Erythroblast (primary cell): Measurements from ENCODE around the gene NLRP6.

Experiments used
- DNase-seq, 2 experiments: peaks; one replicate each; lab custom pipeline; 2025; lab: John Stamatoyannopoulos, UW
- GATA1 ChIP-seq: IDR thresholded peaks from 2 replicates; pipeline ENCODE4 v1.6.1; 2011; ENCODE audit warnings: low read depth, mild to moderate bottlenecking, control low read depth, low read length, moderate library complexity
- POLR2A ChIP-seq: IDR thresholded peaks from 2 replicates; pipeline ENCODE4 v1.6.1; 2011; ENCODE audit warnings: mild to moderate bottlenecking, low read length

The NLRP6 gene

DNA sequence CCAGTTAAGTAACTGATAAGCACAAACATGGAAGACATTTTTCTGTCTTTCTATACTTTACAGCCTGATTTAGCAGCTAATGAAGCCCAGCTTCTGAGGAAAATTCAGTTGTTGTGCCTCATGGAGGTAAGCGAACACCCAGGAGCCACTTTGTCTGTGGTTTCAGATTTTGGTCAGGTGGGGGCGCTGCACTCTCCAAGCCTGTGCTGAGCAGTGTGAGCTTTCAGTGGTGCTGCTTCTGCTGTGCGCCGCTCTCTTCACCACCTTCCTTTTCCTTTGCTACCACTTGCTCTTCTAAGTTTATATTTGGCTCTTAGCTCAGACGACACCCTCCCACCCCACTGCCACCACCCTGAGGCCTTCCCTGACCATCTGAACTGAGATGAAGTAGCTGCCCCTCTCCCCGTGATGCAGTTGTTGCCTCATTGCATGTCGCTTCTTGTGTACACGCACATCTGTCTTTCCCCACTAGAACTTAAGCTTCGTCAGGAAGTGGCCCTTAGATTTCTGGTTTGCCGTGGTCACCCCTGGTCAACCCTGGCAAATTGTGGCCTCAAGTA, 27.4 kb upstream of the NLRP6 start:
- TF ChIP-seq POLR2A (no peak), GATA1 (no peak)
- DNase-seq = peak; percentile 64 to 75

GRCh38 chr11:251550-251949, 26.7 kb upstream of the NLRP6 start:
- no peak for TF ChIP-seq POLR2A
- no peak for TF ChIP-seq GATA1
- no peak for DNase-seq

- DNase-seq = no peak
Measured at GRCh38 chr11:252666-253065, 25.5 kb upstream of the NLRP6 start.

DNA sequence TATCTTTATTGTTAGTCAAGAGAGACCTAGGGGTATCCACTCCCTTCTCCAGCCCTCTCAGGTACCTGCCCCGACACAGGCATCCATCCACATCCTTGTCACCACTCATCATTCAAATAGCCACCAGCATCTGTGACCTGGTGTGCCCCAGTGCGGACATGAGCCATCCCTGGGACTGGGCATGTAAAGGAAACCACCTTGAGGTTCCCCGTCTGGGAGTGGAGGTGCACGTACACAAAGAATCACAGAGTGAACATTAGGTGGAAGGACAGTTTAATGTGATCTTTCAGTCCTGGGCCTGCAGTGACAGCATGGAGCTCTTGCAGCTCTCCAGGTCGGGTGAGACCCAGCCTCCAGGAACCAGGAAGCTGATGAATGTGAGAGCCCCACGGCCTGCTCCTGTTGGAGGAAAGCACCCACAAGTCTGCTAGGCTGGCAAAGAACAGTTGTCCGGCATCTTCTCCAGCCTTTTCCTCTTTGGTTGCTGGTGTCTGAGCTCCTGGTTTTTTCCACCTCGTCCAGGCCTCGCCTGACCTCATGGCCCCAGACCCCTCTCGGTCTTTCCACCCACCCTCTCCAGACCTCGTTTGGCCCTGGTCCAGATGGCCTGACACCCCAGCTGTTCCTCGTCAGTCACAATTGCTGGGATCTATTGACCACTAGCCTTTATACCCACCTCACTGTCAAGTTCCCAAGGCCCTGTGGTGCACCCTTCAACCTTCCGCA, 24.9 kb upstream of the NLRP6 start:
- no peak for DNase-seq
- TF ChIP-seq POLR2A (no peak), GATA1 (no peak)

More at GRCh38 chr11:252666-253065, 25.5 kb upstream of the NLRP6 start:
- TF ChIP-seq GATA1 (no peak), POLR2A (no peak)

- TF ChIP-seq GATA1 = no peak
- DNase-seq = no peak
Measured at GRCh38 chr11:253886-254270, 24.3 kb upstream of the NLRP6 start.

GRCh38 chr11:255176-255575, 23.0 kb upstream of the NLRP6 start:
- peak in 1 of 2 experiments; percentile 76 for DNase-seq
- TF ChIP-seq POLR2A (no peak), GATA1 (no peak)

- TF ChIP-seq GATA1 (no peak), POLR2A (no peak)
- DNase-seq = no peak
Measured at GRCh38 chr11:255816-256215, 22.4 kb upstream of the NLRP6 start.

DNA sequence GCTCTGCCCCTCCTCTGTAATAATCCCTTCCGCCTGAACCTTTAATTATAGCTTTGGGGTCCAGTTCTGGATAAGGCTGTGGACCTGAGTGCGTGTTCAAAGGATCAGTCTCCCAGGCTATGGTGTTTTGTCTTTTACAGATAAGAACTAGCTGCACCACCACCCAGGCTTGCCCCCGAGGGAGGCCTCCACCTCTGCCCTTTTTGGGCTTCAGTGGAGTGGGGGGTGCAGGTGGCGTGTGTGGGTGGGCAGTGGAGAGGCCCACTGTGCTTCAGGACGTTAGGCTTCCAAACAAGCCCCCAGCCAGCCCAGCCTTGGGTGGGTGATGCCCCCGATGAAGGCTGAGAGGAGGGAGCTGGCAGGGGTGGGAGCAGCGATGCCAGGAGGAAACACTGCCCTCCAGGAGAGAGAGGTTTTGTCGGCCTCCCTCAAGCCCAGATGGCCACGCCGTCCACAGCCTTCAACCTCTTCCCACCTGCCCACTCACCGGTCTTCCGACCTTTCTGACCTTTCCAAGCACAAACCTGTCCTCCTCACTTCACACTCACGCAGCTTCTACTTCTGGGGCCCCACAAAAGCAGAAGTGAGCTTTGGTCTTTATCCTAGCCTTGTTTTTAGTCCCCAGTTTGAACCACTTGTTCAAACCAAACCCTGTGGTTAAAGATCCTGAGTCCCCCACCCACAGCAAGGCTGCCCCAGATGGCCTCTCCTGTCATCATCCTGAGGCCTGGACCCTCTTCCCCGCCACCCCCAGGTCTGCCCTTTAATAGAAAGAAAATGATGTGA, 21.1 kb upstream of the NLRP6 start:
- TF ChIP-seq GATA1 (no peak), POLR2A (no peak)
- DNase-seq = peak in 1 of 2 experiments; percentile 29

GRCh38 chr11:257766-258493, 20.3 kb upstream of the NLRP6 start:
- TF ChIP-seq GATA1 (no peak), POLR2A (no peak)
- peak in 1 of 2 experiments; percentile 24 for DNase-seq

- TF ChIP-seq GATA1 (no peak), POLR2A (no peak)
- DNase-seq = no peak
Measured at GRCh38 chr11:259413-259812, 18.8 kb upstream of the NLRP6 start.

- TF ChIP-seq POLR2A (no peak), GATA1 (no peak)
- DNase-seq = no peak
Measured at GRCh38 chr11:261624-262023, 16.6 kb upstream of the NLRP6 start.

GRCh38 chr11:266676-267439, 11.3 kb upstream of the NLRP6 start:
- no peak for DNase-seq
- TF ChIP-seq GATA1 (no peak), POLR2A (no peak)

- TF ChIP-seq GATA1 (no peak), POLR2A (peak; percentile 10)
- DNase-seq = peak; percentile 64 to 74
Measured at GRCh38 chr11:267491-267994, 10.7 kb upstream of the NLRP6 start.

- DNase-seq = peak; percentile 86
Measured at GRCh38 chr11:268716-269145, 9.5 kb upstream of the NLRP6 start.
